Right lobe of liver (tissue), 6 donors: Measurements from ENCODE around the gene TMEM218. TPM values are rescaled to one million over a fixed set of nuclear protein-coding genes. Genes with fewer than 3 reads are reported as not detected.

Experiments
- ATAC-seq, 4 donors: fragments of 200-7000 bp; cut with Tn5 transposase; one replicate each; pipeline ENCODE4 v1.9.1; 2020; ENCODE audit warnings: mild to moderate bottlenecking in 4 of 4, moderate library complexity in 4 of 4
- DNase-seq, 3 donors: peaks; one replicate each; pipeline ENCODE4 v3.0.0-alpha.2; 2020
- H3K27ac ChIP-seq, 3 donors: fragments of 200-600 bp; one replicate each; pipeline ENCODE4 v1.8.0; 2022
- H3K27me3 ChIP-seq, 2 donors: fragments of 200-600 bp; one replicate each; pipeline ENCODE4 v1.8.0; 2022
- H3K36me3 ChIP-seq, 4 donors: fragments of 200-600 bp; sonication (generic) in 1 of 4; one replicate each; pipeline versions ENCODE4 v1.5.1 to v1.8.0; 2017 to 2022; ENCODE audit warnings: control low read depth in 1 of 4
- H3K4me1 ChIP-seq, 4 donors: fragments of 200-600 bp; sonication (generic) in 1 of 4; one replicate each; pipeline versions ENCODE4 v1.5.1 to v1.8.0; 2017 to 2022; ENCODE audit warnings: control low read depth in 1 of 4
- H3K4me3 ChIP-seq, 3 donors: fragments of 200-600 bp; one replicate each; pipeline ENCODE4 v1.8.0; 2022
- H3K9me3 ChIP-seq, 4 donors: fragments of 200-600 bp; sonication (generic) in 1 of 4; one replicate each; pipeline versions ENCODE4 v1.5.1 to v1.8.0; 2017 to 2022; ENCODE audit warnings: control low read depth in 1 of 4
- POLR2A ChIP-seq: fragments of 450-650 bp; IDR thresholded peaks from one replicate; pipeline ENCODE4 v1.6.1; 2017; ENCODE audit warnings: antibody characterized with exemption, mild to moderate bottlenecking
- WGBS: methylation state at CpG from one replicate; pipeline ENCODE4 v1.1.6; 2018; ENCODE audit warnings: low coverage, low lambda C conversion rate; ENCODE audit not compliant: insufficient coverage; ENCODE audit errors: missing lambda C conversion rate; 5-methylcytosine and 5-hydroxymethylcytosine counted together
- intact Hi-C, 2 donors: fragments of 100-400 bp; cut with DNase I; formaldehyde crosslinking; loops; one replicate each; pipeline versions ENCODE4 v1.11.2 to v1.14.1; 2022
- total RNA-seq, 6 experiments: library from RNA; depleted of rRNA in 2 of 6; stranded (reverse); fragments of >200 nt in 2 of 6; fragmentation: NEBNext Ultra II Directional in 3 of 6; extraction: Animal tissue kit (Norgen Biotek cat#: 25700) in 3 of 6; gene quantifications; one replicate each; pipeline versions ENCODE4 v1.1.0 to v1.2.4, GENCODE V29; 2016 to 2023
- TF ChIP-seq, protein P1 (sequence below), 4 donors: fragments of 200-600 bp in 3 of 4; fragments of 450-650 bp in 1 of 4; IDR thresholded peaks; one replicate each; pipeline versions ENCODE4 v1.5.1 to v1.8.0; 2016 to 2022; ENCODE audit warnings: antibody characterized with exemption in 4 of 4, mild to moderate bottlenecking in 2 of 4
- donor health status: DM: no; HTN: yes; CAD: no.
- donor health status: DM: no; HTN: no; CAD: no.
- donor health status: DM: no; HTN: no; CAD: no.
- donor health status: DM: no; HTN: yes; CAD: no.
- donor health status: DM: no; HTN: yes; CAD: no.

TMEM218 gene
- total RNA-seq, 6 experiments from 2014 or later: 7.4 to 13.5 (median 10.5) TPM

DNA sequence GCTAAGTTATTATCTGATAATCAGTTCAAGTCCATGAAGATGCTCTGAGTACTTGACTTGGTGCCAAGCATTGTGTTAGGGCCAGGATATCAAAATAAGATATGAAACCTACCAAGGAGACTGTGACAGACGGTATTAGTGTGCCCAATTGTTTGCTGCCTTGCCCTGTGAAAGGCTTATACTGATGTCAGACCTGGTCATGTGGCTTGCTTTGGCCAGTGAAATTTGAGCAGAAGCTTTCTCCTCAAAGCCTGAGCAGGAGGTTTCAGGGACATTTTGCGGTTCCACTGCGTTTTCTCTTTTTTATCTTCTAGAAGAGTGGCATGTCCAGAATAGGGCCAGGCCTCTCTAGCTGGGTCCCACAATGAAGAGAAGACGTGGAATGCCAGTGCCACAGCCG is 37.3 kb upstream of the TMEM218 start:
- no peaks in the 10 kb centered on the region for H3K4me1 ChIP-seq
- no peaks in the 10 kb centered on the region for H3K9me3 ChIP-seq
- no peak for ATAC-seq
- WGBS: 80% methylated on average over 5 of the region's 5 CpGs
- no peaks in the 10 kb centered on the region for H3K27me3 ChIP-seq
- no peaks in the 10 kb centered on the region for H3K36me3 ChIP-seq
- TF ChIP-seq, protein P1, sequence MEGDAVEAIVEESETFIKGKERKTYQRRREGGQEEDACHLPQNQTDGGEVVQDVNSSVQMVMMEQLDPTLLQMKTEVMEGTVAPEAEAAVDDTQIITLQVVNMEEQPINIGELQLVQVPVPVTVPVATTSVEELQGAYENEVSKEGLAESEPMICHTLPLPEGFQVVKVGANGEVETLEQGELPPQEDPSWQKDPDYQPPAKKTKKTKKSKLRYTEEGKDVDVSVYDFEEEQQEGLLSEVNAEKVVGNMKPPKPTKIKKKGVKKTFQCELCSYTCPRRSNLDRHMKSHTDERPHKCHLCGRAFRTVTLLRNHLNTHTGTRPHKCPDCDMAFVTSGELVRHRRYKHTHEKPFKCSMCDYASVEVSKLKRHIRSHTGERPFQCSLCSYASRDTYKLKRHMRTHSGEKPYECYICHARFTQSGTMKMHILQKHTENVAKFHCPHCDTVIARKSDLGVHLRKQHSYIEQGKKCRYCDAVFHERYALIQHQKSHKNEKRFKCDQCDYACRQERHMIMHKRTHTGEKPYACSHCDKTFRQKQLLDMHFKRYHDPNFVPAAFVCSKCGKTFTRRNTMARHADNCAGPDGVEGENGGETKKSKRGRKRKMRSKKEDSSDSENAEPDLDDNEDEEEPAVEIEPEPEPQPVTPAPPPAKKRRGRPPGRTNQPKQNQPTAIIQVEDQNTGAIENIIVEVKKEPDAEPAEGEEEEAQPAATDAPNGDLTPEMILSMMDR (IDR thresholded peaks at IDR 0.05): no peak
- TF ChIP-seq POLR2A: no peak
- no peak for DNase-seq
- intact Hi-C loops: loop anchor here in 1 of 2 donors (10.0 kb wide), 1 partner anchor 64 kb away; no protein-coding TSS in a partner anchor
- H3K27ac ChIP-seq: no peak overlapping the region
- H3K4me3 ChIP-seq: no peak overlapping the region

DNA sequence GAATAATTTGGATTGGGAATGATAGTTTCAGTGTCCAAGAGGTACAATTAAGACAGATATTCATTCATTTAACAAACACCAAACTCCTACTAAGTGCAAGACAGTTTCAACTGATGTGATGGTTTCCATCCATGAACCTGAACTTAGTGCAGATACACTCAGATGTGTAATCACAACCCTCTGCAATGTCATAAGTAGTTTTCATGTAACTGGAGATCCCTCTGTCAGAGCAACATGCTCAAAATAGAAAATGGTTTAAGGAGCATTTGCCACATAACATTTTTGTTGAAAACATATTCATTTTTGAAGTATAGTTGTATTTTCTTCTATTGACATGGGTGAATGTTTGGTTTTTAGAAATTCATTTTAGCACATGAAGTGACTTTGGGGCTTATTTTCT is 36.6 kb upstream of the TMEM218 start:
- DNase-seq (no peak), ATAC-seq (no peak)
- intact Hi-C loops: loop anchor here in 1 of 2 donors (10.0 kb wide), 1 partner anchor 63 kb away; no protein-coding TSS in a partner anchor
- no peaks in the 10 kb centered on the region for H3K9me3 ChIP-seq
- no peaks in the 10 kb centered on the region for H3K27me3 ChIP-seq
- TF ChIP-seq POLR2A: no peak
- TF ChIP-seq, protein P1 (IDR thresholded peaks at IDR 0.05): no peak
- no peak overlapping the region for H3K27ac ChIP-seq
- H3K4me1 ChIP-seq: no peaks in the 10 kb centered on the region
- no peak overlapping the region for H3K4me3 ChIP-seq
- no peaks in the 10 kb centered on the region for H3K36me3 ChIP-seq

DNA sequence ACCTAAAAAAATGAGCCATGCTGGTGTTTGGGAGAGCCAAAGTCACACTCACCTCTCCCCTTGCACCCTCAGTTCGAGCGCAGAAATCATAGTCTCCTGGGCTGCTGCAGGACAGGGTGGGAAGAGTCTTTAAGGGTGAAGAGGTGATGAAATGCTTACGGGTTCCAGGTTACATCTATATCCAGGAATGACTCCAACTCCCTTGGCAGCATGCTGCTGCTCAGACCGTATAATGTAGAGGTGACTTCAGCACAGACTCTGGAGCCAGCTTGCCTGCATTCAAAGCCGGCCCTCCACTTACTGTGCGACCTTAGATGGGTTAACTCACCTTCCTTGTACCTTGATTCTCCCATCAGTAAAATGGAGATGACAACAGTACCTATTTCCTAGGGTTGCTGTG is 35.9 kb upstream of the TMEM218 start:
- ATAC-seq (no peak), DNase-seq (no peak)
- no peak overlapping the region for H3K27ac ChIP-seq
- intact Hi-C loops: loop anchor here in 1 of 2 donors (10.0 kb wide), 1 partner anchor 62 kb away; no protein-coding TSS in a partner anchor
- WGBS: 73% methylated on average over 6 of the region's 6 CpGs
- H3K27me3 ChIP-seq: no peaks in the 10 kb centered on the region
- H3K4me1 ChIP-seq: no peaks in the 10 kb centered on the region
- no peak overlapping the region for H3K4me3 ChIP-seq
- TF ChIP-seq, protein P1 (IDR thresholded peaks at IDR 0.05): no peak
- no peak for TF ChIP-seq POLR2A
- H3K36me3 ChIP-seq: no peaks in the 10 kb centered on the region
- no peaks in the 10 kb centered on the region for H3K9me3 ChIP-seq

DNA sequence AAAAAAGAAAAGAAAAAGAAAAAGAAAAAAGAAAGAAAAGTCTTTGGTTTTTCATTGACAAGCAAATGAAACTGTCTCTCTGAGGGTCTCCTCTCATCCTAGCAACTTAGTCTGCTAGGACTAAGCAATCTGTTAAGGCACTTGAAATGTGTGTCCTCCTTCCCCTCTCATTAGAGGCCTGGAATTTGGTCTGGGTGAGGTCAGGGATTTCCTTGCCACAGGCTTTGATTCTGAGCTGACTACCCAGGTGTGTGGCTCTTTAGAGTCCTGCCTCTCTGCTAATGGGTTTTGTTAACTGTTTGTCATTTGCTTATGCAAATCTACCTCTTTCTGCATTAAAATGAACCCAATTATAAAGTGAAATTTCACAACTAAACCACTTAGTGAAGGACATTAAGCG is 34.8 kb upstream of the TMEM218 start:
- ATAC-seq: no peak
- Histone ChIP-seq H3K27me3 (no peaks in the 10 kb centered on the region), H3K36me3 (no peaks in the 10 kb centered on the region), H3K4me1 (no peaks in the 10 kb centered on the region), H3K9me3 (no peaks in the 10 kb centered on the region), H3K4me3 (no peak overlapping the region), H3K27ac (no peak overlapping the region)
- TF ChIP-seq POLR2A: no peak
- TF ChIP-seq, protein P1 (IDR thresholded peaks at IDR 0.05): no peak
- DNase-seq: no peak
- WGBS: 71% methylated on average over 1 of the region's 1 CpG
- intact Hi-C loops: loop anchor here in 1 of 2 donors (10.0 kb wide), 1 partner anchor 61 kb away; no protein-coding TSS in a partner anchor
